HepG2 (cell line): ENCODE data around the gene EFNA3. TPM values are rescaled to one million over a fixed set of nuclear protein-coding genes. Genes with fewer than 3 reads are reported as not detected.
A peak's percentile ranks its signal among the peaks of the same experiment; 100 is the strongest.

Source experiments
- AKAP8 ChIP-seq: sonication (generic); formaldehyde crosslinking; IDR thresholded peaks from 2 replicates; pipeline ENCODE4 v1.5.1; 2020; ENCODE audit warnings: mild to moderate bottlenecking, missing genetic modification reagents
- FOXP1 ChIP-seq, 2 experiments: fragments of 450-650 bp in 1 of 2; IDR thresholded peaks; 2 replicates each; pipeline ENCODE4 v1.6.1; 2017 to 2018; ENCODE audit warnings: antibody characterized with exemption in 1 of 2
- HNF1B ChIP-seq: sonication (generic); formaldehyde crosslinking; IDR thresholded peaks from 2 replicates; pipeline ENCODE4 v1.5.1; 2020; ENCODE audit warnings: mild to moderate bottlenecking, moderate library complexity, missing genetic modification reagents
- HOXA5 ChIP-seq: sonication (generic); formaldehyde crosslinking; IDR thresholded peaks from 2 replicates; pipeline ENCODE4 v1.4.0; 2020; ENCODE audit warnings: missing genetic modification reagents
- JARID2 ChIP-seq: sonication (generic); formaldehyde crosslinking; IDR thresholded peaks from 2 replicates; pipeline ENCODE4 v1.8.1; 2023; ENCODE audit warnings: missing genetic modification reagents, inconsistent platforms; ENCODE audit not compliant: insufficient replicate concordance
- KLF12 ChIP-seq: sonication (generic); formaldehyde crosslinking; IDR thresholded peaks from 2 replicates; pipeline ENCODE4 v1.4.0; 2020; ENCODE audit warnings: missing genetic modification reagents, borderline replicate concordance
- NFAT5 ChIP-seq: sonication (generic); formaldehyde crosslinking; IDR thresholded peaks from 2 replicates; pipeline ENCODE4 v1.4.0; 2020; ENCODE audit warnings: missing genetic modification reagents
- PHF8 ChIP-seq: sonication (generic); formaldehyde crosslinking; IDR thresholded peaks from 2 replicates; pipeline ENCODE4 v1.5.0; 2020; ENCODE audit warnings: missing genetic modification reagents
- POLR2A ChIP-seq, 2 experiments: IDR thresholded peaks; 2 replicates each; pipeline ENCODE4 v1.6.1; 2011; ENCODE audit warnings: low read depth in 2 of 2, low read length in 2 of 2, mild to moderate bottlenecking in 1 of 2, moderate library complexity in 1 of 2; ENCODE audit not compliant: insufficient read depth in 1 of 2
- SPEN ChIP-seq: sonication (generic); formaldehyde crosslinking; IDR thresholded peaks from 2 replicates; pipeline ENCODE4 v1.5.1; 2020; ENCODE audit warnings: low read depth, mild to moderate bottlenecking, missing genetic modification reagents
- WIZ ChIP-seq: sonication (generic); formaldehyde crosslinking; IDR thresholded peaks from 2 replicates; pipeline ENCODE4 v1.5.1; 2020; ENCODE audit warnings: mild to moderate bottlenecking, missing genetic modification reagents
- YY1 ChIP-seq: IDR thresholded peaks from 2 replicates; pipeline ENCODE4 v1.6.1; 2011; ENCODE audit warnings: low read length, low read depth, moderate library complexity, mild to moderate bottlenecking; ENCODE audit not compliant: insufficient read depth, insufficient replicate concordance
- ZNF205 ChIP-seq: IDR thresholded peaks from 2 replicates; pipeline ENCODE4 v1.6.1; 2018; ENCODE audit warnings: missing biosample characterization, missing genetic modification reagents
- ZNF431 ChIP-seq: sonication (generic); formaldehyde crosslinking; IDR thresholded peaks from 2 replicates; pipeline ENCODE4 v1.9.0; 2022; ENCODE audit warnings: missing genetic modification reagents, low read depth, mild to moderate bottlenecking, borderline replicate concordance
- ZNF432 ChIP-seq: sonication (generic); formaldehyde crosslinking; IDR thresholded peaks from 2 replicates; pipeline ENCODE4 v1.5.0; 2020; ENCODE audit warnings: missing genetic modification reagents, mild to moderate bottlenecking, borderline replicate concordance
- ZNF484 ChIP-seq: sonication (generic); formaldehyde crosslinking; IDR thresholded peaks from 2 replicates; pipeline ENCODE4 v1.5.1; 2020; ENCODE audit warnings: mild to moderate bottlenecking, low read depth, missing genetic modification reagents, borderline replicate concordance
- ZNF562 ChIP-seq: sonication (generic); formaldehyde crosslinking; IDR thresholded peaks from 2 replicates; pipeline ENCODE4 v1.8.0; 2022; ENCODE audit warnings: missing genetic modification reagents, borderline replicate concordance
- ZNF768 ChIP-seq: sonication (generic); formaldehyde crosslinking; IDR thresholded peaks from 2 replicates; pipeline ENCODE4 v1.4.0; 2020; ENCODE audit warnings: missing genetic modification reagents
- ZNF790 ChIP-seq: sonication (generic); formaldehyde crosslinking; IDR thresholded peaks from 2 replicates; pipeline ENCODE4 v1.8.0; 2022; ENCODE audit warnings: missing genetic modification reagents, mild to moderate bottlenecking, borderline replicate concordance
- ZNF83 ChIP-seq: sonication (generic); formaldehyde crosslinking; IDR thresholded peaks from 2 replicates; pipeline ENCODE4 v1.4.0; 2020; ENCODE audit warnings: missing genetic modification reagents, mild to moderate bottlenecking, borderline replicate concordance
- polyA plus RNA-seq, 8 experiments: library from polyadenylated mRNA; depleted of rRNA in 3 of 8; stranded (reverse) in 7 of 8; unstranded in 1 of 8; fragments of >200 nt; fragmentation: Illumina TruSeq in 4 of 8; extraction: Trizol in 4 of 8; gene quantifications; 2 replicates each; pipeline versions ENCODE4 v1.2.1 to v1.2.3, GENCODE V29; 2011 to 2016; ENCODE audit warnings: low read depth in 4 of 8, missing spikeins in 1 of 8, mixed read lengths in 1 of 8; ENCODE audit not compliant: insufficient read depth in 1 of 8
- total RNA-seq, 5 experiments: library from RNA; depleted of rRNA; stranded (reverse); fragments of >200 nt; fragmentation: Illumina TruSeq; extraction: Trizol; gene quantifications; 2 replicates each; pipeline ENCODE4 v1.2.3, GENCODE V29; 2016; ENCODE audit warnings: low read depth in 1 of 5

EFNA3 gene
- total and polyA plus RNA-seq, 2 of the 13 experiments (the other 11 are each of a cell fraction or from before 2014, with no cell fraction given) = 1.0 to 5.7 TPM

GRCh38 chr1:155128755-155129473 lies 50.3 kb downstream of the EFNA3 start (continued):
- TF ChIP-seq NFAT5 (no peak), HOXA5 (CRISPR knock-in tag) (0 out of 2 replicates have a peak, but pooled peaks have one; percentile 4), ZNF790 (CRISPR knock-in tag) (peak; percentile 85; the same call in 1 of the 2 replicates), ZNF205 (CRISPR knock-in tag) (peak; percentile 61), ZNF83 (CRISPR knock-in tag) (0 out of 2 replicates have a peak, but pooled peaks have one; percentile 31), FOXP1 (IDR thresholded peaks at IDR 0.05) (no peak), FOXP1 (CRISPR knock-in tag; IDR thresholded peaks at IDR 0.05) (peak; percentile 97), ZNF768 (CRISPR knock-in tag) (peak; percentile 49; the same call in 1 of the 2 replicates), HNF1B (CRISPR knock-in tag) (peak; percentile 81; the same call in 1 of the 2 replicates), ZNF432 (CRISPR knock-in tag) (no peak), PHF8 (CRISPR knock-in tag) (peak; percentile 52; the same call in 1 of the 2 replicates), JARID2 (CRISPR knock-in tag) (no peak), POLR2A (IDR thresholded peaks at IDR 0.05; ENCODE audit: insufficient read depth in 1 of 2, low read depth in 2 of 2, low read length in 2 of 2) (peak in 1 of 2 experiments; percentile 88; a peak in 2 of 4 replicates), ZNF484 (CRISPR knock-in tag) (no peak), ZNF562 (CRISPR knock-in tag) (no peak), SPEN (peak; percentile 94), ZNF431 (CRISPR knock-in tag) (peak; percentile 23; the same call in 1 of the 2 replicates), AKAP8 (CRISPR knock-in tag) (peak; percentile 98), WIZ (CRISPR knock-in tag) (peak; percentile 65; the same call in 1 of the 2 replicates), KLF12 (CRISPR knock-in tag) (no peak), YY1 (peak; percentile 52)
